CD1c-positive myeloid dendritic cell (primary cell): ENCODE results near the gene GPR119.
"Not testable (repeated sequence)": the region's sequence is repeated elsewhere in the genome, so short reads cannot be mapped to it uniquely, and the experiment has no call there.

Source experiments
- DNase-seq: peaks from one replicate; pipeline ENCODE4 v3.0.0-alpha.2; 2016; ENCODE audit errors: extremely low spot score

Gene GPR119

GRCh38 chrX:130339408-130340222 is 45.9 kb downstream of the GPR119 start, which contains the start of gene SLC25A14:
Gene SLC25A14 (plus strand): TSS chrX:130339919. CDS start chrX:130340279, 360 bp downstream.
- peak; percentile 84 for DNase-seq

GRCh38 chrX:130338869-130339268 is 46.6 kb downstream of the GPR119 start:
- not testable (repeated sequence) for DNase-seq

- no peak for DNase-seq
Observed at GRCh38 chrX:130336531-130336930, 48.9 kb downstream of the GPR119 start.
